H9 (cell line): ENCODE measurements around the gene CCDC91. TPM values are rescaled to one million over a fixed set of nuclear protein-coding genes. Genes with fewer than 3 reads are reported as not detected.

ENCODE experiments used
- DNase-seq: peaks from one replicate; pipeline ENCODE4 v3.0.0-alpha.2; 2017
- H2AFZ ChIP-seq: one replicate; pipeline ENCODE4 v1.6.1; 2013; ENCODE audit warnings: mild to moderate bottlenecking, low read length, control low read depth, moderate library complexity
- H2AK5ac ChIP-seq: 2 replicates; pipeline ENCODE4 v1.6.1; 2013; ENCODE audit warnings: low read length, control low read depth, mixed read lengths; ENCODE audit not compliant: insufficient read length
- H2BK120ac ChIP-seq: one replicate; pipeline ENCODE4 v1.6.1; 2013; ENCODE audit warnings: low read depth, mild to moderate bottlenecking, low read length, control low read depth, inconsistent platforms; ENCODE audit not compliant: poor library complexity, severe bottlenecking
- H2BK12ac ChIP-seq: 2 replicates; pipeline ENCODE4 v1.6.1; 2013; ENCODE audit warnings: low read length, control low read depth, mixed read lengths, low read depth; ENCODE audit not compliant: insufficient read length
- H2BK15ac ChIP-seq: 2 replicates; pipeline ENCODE4 v1.6.1; 2013; ENCODE audit warnings: low read depth, low read length, control low read depth
- H2BK20ac ChIP-seq: one replicate; pipeline ENCODE4 v1.6.1; 2013; ENCODE audit warnings: low read depth, mild to moderate bottlenecking, low read length, control low read depth, inconsistent platforms; ENCODE audit not compliant: poor library complexity, severe bottlenecking
- H2BK5ac ChIP-seq: 2 replicates; pipeline ENCODE4 v1.6.1; 2013; ENCODE audit warnings: low read length, control low read depth, mixed read lengths; ENCODE audit not compliant: insufficient read length
- H3K14ac ChIP-seq: 2 replicates; pipeline ENCODE4 v1.6.1; 2013; ENCODE audit warnings: low read length, control low read depth; ENCODE audit not compliant: insufficient read depth
- H3K18ac ChIP-seq: 2 replicates; pipeline ENCODE4 v1.6.1; 2013; ENCODE audit warnings: low read depth, mild to moderate bottlenecking, mixed read lengths, low read length, control low read depth; ENCODE audit not compliant: insufficient read length
- H3K23ac ChIP-seq: 2 replicates; pipeline ENCODE4 v1.6.1; 2013; ENCODE audit warnings: low read length, control low read depth, mixed read lengths, low read depth; ENCODE audit not compliant: insufficient read length
- H3K23me2 ChIP-seq: 2 replicates; pipeline ENCODE4 v1.6.1; 2013; ENCODE audit warnings: low read depth, mild to moderate bottlenecking, mixed read lengths, low read length, control low read depth; ENCODE audit not compliant: insufficient read length, poor library complexity, severe bottlenecking
- H3K27ac ChIP-seq: 2 replicates; pipeline ENCODE4 v1.5.1; 2013; ENCODE audit warnings: low read length, control low read depth, mixed read lengths, low read depth; ENCODE audit not compliant: insufficient read length
- H3K27me3 ChIP-seq: 2 replicates; pipeline ENCODE4 v1.6.1; 2013; ENCODE audit warnings: low read length, control low read depth, inconsistent platforms; ENCODE audit not compliant: insufficient read depth
- H3K4ac ChIP-seq: 2 replicates; pipeline ENCODE4 v1.6.1; 2013; ENCODE audit warnings: low read depth, mild to moderate bottlenecking, control low read depth, inconsistent platforms, low read length, moderate library complexity
- H3K4me1 ChIP-seq: 2 replicates; pipeline ENCODE4 v1.6.1; 2013; ENCODE audit warnings: low read length, control low read depth, inconsistent platforms; ENCODE audit not compliant: insufficient read depth
- H3K4me2 ChIP-seq: 2 replicates; pipeline ENCODE4 v1.6.1; 2013; ENCODE audit warnings: low read length, control low read depth, mixed read lengths; ENCODE audit not compliant: insufficient read length, insufficient read depth
- H3K56ac ChIP-seq: 2 replicates; pipeline ENCODE4 v1.6.1; 2013; ENCODE audit warnings: low read depth, mild to moderate bottlenecking, mixed read lengths, low read length, control low read depth; ENCODE audit not compliant: insufficient read length
- H3K79me1 ChIP-seq: 2 replicates; pipeline ENCODE4 v1.6.1; 2013; ENCODE audit warnings: low read depth, mild to moderate bottlenecking, moderate library complexity, low read length, control low read depth, inconsistent platforms; ENCODE audit not compliant: insufficient read depth, poor library complexity, severe bottlenecking
- H3K79me2 ChIP-seq: 2 replicates; pipeline ENCODE4 v1.6.1; 2013; ENCODE audit warnings: low read length, control low read depth, inconsistent platforms; ENCODE audit not compliant: insufficient read depth
- H3K9ac ChIP-seq: 2 replicates; pipeline ENCODE4 v1.6.1; 2013; ENCODE audit warnings: low read length, control low read depth, mixed read lengths; ENCODE audit not compliant: insufficient read length; ENCODE audit errors: extremely low read depth
- H3K9me3 ChIP-seq: one replicate; pipeline ENCODE4 v1.6.1; 2013; ENCODE audit warnings: low read depth, low read length, inconsistent platforms; ENCODE audit not compliant: control insufficient read depth
- H3T11ph ChIP-seq: one replicate; pipeline ENCODE4 v1.6.1; 2013; ENCODE audit warnings: mild to moderate bottlenecking, low read length, control low read depth, inconsistent platforms
- H4K20me1 ChIP-seq: one replicate; pipeline ENCODE4 v1.6.1; 2013; ENCODE audit not compliant: control insufficient read depth, insufficient read length, insufficient read depth
- H4K5ac ChIP-seq: 2 replicates; pipeline ENCODE4 v1.6.1; 2013; ENCODE audit warnings: low read depth, mild to moderate bottlenecking, mixed read lengths, low read length, control low read depth; ENCODE audit not compliant: insufficient read length
- H4K8ac ChIP-seq: replicated peaks from 2 replicates; pipeline ENCODE4 v1.6.1; 2013; ENCODE audit warnings: low read length, control low read depth, mixed read lengths, low read depth; ENCODE audit not compliant: insufficient read length
- H4K91ac ChIP-seq: 2 replicates; pipeline ENCODE4 v1.6.1; 2013; ENCODE audit warnings: low read depth, mild to moderate bottlenecking, moderate library complexity, mixed read lengths, low read length, control low read depth; ENCODE audit not compliant: insufficient read length
- H3K27ac Mint-ChIP-seq, 3 experiments: 2 replicates in 2 of 3; 3 replicates in 1 of 3; pipeline ENCODE4 v1.8.0; 2020 to 2021; ENCODE audit warnings: mixed read lengths in 3 of 3, mild to moderate bottlenecking in 1 of 3, moderate library complexity in 1 of 3
- H3K27me3 Mint-ChIP-seq: 2 replicates; pipeline ENCODE4 v1.8.0; 2021; ENCODE audit warnings: low read depth, mild to moderate bottlenecking, moderate library complexity, mixed read lengths
- H3K36me3 Mint-ChIP-seq, 3 experiments: 2 replicates in 2 of 3; 3 replicates in 1 of 3; pipeline ENCODE4 v1.8.0; 2020 to 2021; ENCODE audit warnings: low read depth in 3 of 3, mixed read lengths in 3 of 3; ENCODE audit not compliant: insufficient read depth in 1 of 3
- H3K4me1 Mint-ChIP-seq, 2 experiments: 2 replicates each; pipeline ENCODE4 v1.8.0; 2020; ENCODE audit warnings: mixed read lengths in 2 of 2
- H3K4me3 Mint-ChIP-seq, 2 experiments: 2 replicates in 1 of 2; 3 replicates in 1 of 2; pipeline ENCODE4 v1.8.0; 2020 to 2021; ENCODE audit warnings: mild to moderate bottlenecking in 2 of 2, mixed read lengths in 2 of 2, moderate library complexity in 1 of 2
- H3K9me3 Mint-ChIP-seq, 2 experiments: 2 replicates in 1 of 2; 3 replicates in 1 of 2; pipeline ENCODE4 v1.8.0; 2020; ENCODE audit warnings: mild to moderate bottlenecking in 2 of 2, mixed read lengths in 2 of 2, moderate library complexity in 1 of 2
- CTCF ChIP-seq: fragments of 200-600 bp; sonication (generic); conservative IDR thresholded peaks from 3 replicates; pipeline ENCODE4 v1.8.0; 2021; ENCODE audit warnings: antibody characterized with exemption, mild to moderate bottlenecking
- WGBS: extraction: QIAGEN DNeasy Blood & Tissue Kit; methylation state at CpG from one replicate; pipeline ENCODE4 v1.1.7; 2013; ENCODE audit warnings: missing lambda C conversion rate, low lambda C conversion rate, mixed read lengths; ENCODE audit not compliant: insufficient read length; ENCODE audit errors: extremely low coverage; 5-methylcytosine and 5-hydroxymethylcytosine counted together
- total RNA-seq: library from RNA; stranded (reverse); gene quantifications from 2 replicates; pipeline ENCODE4 v1.2.1, GENCODE V29; 2021

The CCDC91 gene
- total RNA-seq, 1 experiment from 2014 or later = 22.7 TPM

GRCh38 chr12:28369483-28369882, 179.2 kb downstream of the CCDC91 start:
- H4K5ac ChIP-seq = no peak overlapping the region
- no peak overlapping the region for H2BK5ac ChIP-seq
- Mint-ChIP-seq H3K4me1 (no peaks in the 10 kb centered on the region), H3K36me3 (peaks cover 66 to 73% (median 73%) of the 10 kb centered on the region in 3 experiments), H3K4me3 (no peak overlapping the region), H3K27me3 (no peaks in the 10 kb centered on the region), H3K27ac (no peak overlapping the region), H3K9me3 (peaks cover 62 to 67% of the 10 kb centered on the region in 2 experiments)
- H3K14ac ChIP-seq = no peak overlapping the region
- no peak overlapping the region for H3T11ph ChIP-seq
- no peaks in the 10 kb centered on the region for H3K4me1 ChIP-seq
- H4K20me1 ChIP-seq = no peaks in the 10 kb centered on the region
- H3K79me1 ChIP-seq = no peaks in the 10 kb centered on the region
- no CpG with 5 or more reads among the region's 2 CpGs for WGBS
- no peak overlapping the region for H3K27ac ChIP-seq
- no peak overlapping the region for H3K23ac ChIP-seq
- DNase-seq = no peak
- no peak overlapping the region for H2BK15ac ChIP-seq
- no peak overlapping the region for H2BK12ac ChIP-seq
- H2AK5ac ChIP-seq = no peak overlapping the region
- no peak overlapping the region for H4K8ac ChIP-seq
- no peak overlapping the region for H3K56ac ChIP-seq
- TF ChIP-seq CTCF = no peak
- H3K79me2 ChIP-seq = no peaks in the 10 kb centered on the region
- H2AFZ ChIP-seq = no peak overlapping the region
- H3K9ac ChIP-seq = no peak overlapping the region
- H2BK120ac ChIP-seq = no peak overlapping the region
- no peak overlapping the region for H3K18ac ChIP-seq
- no peak overlapping the region for H4K91ac ChIP-seq
- H3K4ac ChIP-seq = no peak overlapping the region
- H3K9me3 ChIP-seq = peaks cover 35% of the 10 kb centered on the region
- H3K27me3 ChIP-seq = no peaks in the 10 kb centered on the region
- H2BK20ac ChIP-seq = no peak overlapping the region
- H3K23me2 ChIP-seq = no peaks in the 10 kb centered on the region
- H3K4me2 ChIP-seq = no peak overlapping the region
